ENCODE measurements around the gene OR9Q1.

Gene OR9Q1

DNA sequence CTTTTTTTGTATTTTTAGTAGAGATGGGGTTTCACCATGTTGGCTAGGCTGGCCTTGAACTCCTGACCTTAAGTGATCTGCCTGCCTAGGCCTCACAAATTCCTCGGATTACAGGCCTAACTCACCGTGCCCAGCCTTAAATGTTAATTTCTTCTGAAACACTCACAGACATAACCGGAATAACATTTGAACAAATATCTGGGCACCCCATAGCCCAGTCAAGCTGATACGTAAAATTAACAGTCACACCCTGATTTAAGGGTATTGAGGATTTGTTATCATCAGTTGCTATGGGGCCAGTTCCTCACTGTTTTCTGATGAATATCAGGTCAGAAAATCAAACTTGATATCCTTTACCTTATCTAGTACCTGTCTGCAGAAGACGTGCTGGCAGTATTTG lies 23.0 kb upstream of the OR9Q1 start:
- no peak for ATAC-seq (replicated peaks; ENCODE audit: extremely low read depth, poor library complexity, severe bottlenecking)
- H3K9me3 Mint-ChIP-seq = no peaks in the 10 kb centered on the region
- DNase-seq (ENCODE audit: low spot score in 2 of 2) = no peak

DNA sequence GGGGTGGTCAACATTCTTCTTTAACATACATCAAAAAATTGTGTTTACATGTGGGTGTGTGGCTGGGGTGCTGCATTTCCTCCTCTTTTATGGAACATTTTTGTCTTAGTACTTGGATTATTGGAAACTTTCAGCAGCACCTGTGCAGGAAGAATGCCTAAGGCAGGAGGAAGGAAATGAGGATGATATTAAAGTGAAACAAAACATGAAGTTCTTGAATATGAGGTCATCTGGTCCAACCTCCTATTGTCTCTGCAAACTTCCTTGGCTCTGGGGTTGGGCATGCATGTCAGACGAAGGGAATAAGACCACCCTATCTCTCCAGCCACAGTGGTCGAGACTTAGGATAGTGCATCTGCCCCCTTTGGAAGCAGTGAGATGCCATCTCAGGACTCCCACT lies 20.6 kb upstream of the OR9Q1 start:
- Mint-ChIP-seq H3K4me1 (no peaks in the 10 kb centered on the region), H3K4me3 (no peak overlapping the region), H3K36me3 (ENCODE audit: insufficient read depth) (no peaks in the 10 kb centered on the region), H3K27ac (ENCODE audit: low read depth) (no peak overlapping the region), H3K27me3 (peaks cover 45% of the 10 kb centered on the region), H3K9me3 (no peaks in the 10 kb centered on the region)
- ATAC-seq (replicated peaks; ENCODE audit: extremely low read depth, poor library complexity, severe bottlenecking) = no peak
- DNase-seq (ENCODE audit: low spot score in 2 of 2) = no peak

More for the DNA sequence above, 23.0 kb upstream of the OR9Q1 start:
- H3K27me3 Mint-ChIP-seq = peaks cover 45% of the 10 kb centered on the region
- no peak overlapping the region for H3K27ac Mint-ChIP-seq (ENCODE audit: low read depth)
- no peak overlapping the region for H3K4me3 Mint-ChIP-seq
- H3K4me1 Mint-ChIP-seq = no peaks in the 10 kb centered on the region
- H3K36me3 Mint-ChIP-seq (ENCODE audit: insufficient read depth) = no peaks in the 10 kb centered on the region

DNA sequence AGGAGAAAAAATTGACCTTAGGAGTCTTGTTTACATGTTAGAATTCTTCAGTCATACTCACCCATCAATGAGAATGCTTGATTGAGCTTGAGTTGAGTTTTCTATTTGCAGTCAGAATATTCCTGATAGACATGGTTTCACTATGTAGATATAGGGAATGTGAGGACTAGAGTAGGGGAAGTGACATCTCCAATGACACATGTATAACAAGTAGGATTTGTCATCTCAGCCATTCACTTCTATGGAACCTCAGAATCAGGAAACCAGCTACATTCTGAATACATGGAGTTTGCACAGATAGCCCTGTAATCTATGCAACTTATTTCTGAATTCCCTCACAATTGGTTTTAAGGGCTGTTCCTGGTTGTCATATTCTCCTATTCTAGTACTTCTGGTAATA lies 20.1 kb upstream of the OR9Q1 start:
- H3K9me3 Mint-ChIP-seq = no peaks in the 10 kb centered on the region
- DNase-seq (ENCODE audit: low spot score in 2 of 2) = no peak
- no peak for ATAC-seq (replicated peaks; ENCODE audit: extremely low read depth, poor library complexity, severe bottlenecking)
- no peak overlapping the region for H3K4me3 Mint-ChIP-seq
- no peak overlapping the region for H3K27ac Mint-ChIP-seq (ENCODE audit: low read depth)
- H3K27me3 Mint-ChIP-seq = peaks cover 45% of the 10 kb centered on the region
- no peaks in the 10 kb centered on the region for H3K4me1 Mint-ChIP-seq
- H3K36me3 Mint-ChIP-seq (ENCODE audit: insufficient read depth) = no peaks in the 10 kb centered on the region

DNA sequence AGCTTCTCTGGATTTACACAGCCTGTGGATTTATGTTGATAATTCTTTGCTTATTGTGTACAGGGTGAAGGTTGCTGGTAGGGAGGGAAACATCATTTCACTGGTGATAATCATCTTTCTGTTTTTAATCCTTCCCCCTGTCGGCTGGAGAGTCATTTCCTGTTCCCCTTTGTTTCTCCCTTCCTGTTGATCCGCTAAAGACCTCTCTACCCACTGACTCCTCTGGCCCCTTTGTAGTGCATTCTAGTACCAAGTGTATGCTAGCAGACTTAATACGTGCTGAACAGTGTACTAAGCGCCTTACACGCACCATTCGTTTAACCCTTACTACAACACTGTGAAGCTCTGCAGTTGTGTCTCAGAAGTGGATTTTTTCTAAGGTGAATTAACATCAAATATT lies 19.0 kb upstream of the OR9Q1 start:
- no peaks in the 10 kb centered on the region for H3K4me1 Mint-ChIP-seq
- no peak for DNase-seq (ENCODE audit: low spot score in 2 of 2)
- H3K4me3 Mint-ChIP-seq = no peak overlapping the region
- H3K27me3 Mint-ChIP-seq = peaks cover 45% of the 10 kb centered on the region
- H3K9me3 Mint-ChIP-seq = no peaks in the 10 kb centered on the region
- ATAC-seq (replicated peaks; ENCODE audit: extremely low read depth, poor library complexity, severe bottlenecking) = no peak
- no peaks in the 10 kb centered on the region for H3K36me3 Mint-ChIP-seq (ENCODE audit: insufficient read depth)
- H3K27ac Mint-ChIP-seq (ENCODE audit: low read depth) = no peak overlapping the region

- H3K4me1 Mint-ChIP-seq = no peaks in the 10 kb centered on the region
- H3K27me3 Mint-ChIP-seq = peaks cover 34% of the 10 kb centered on the region
- H3K4me3 Mint-ChIP-seq = no peak overlapping the region
- no peaks in the 10 kb centered on the region for H3K9me3 Mint-ChIP-seq
- H3K36me3 Mint-ChIP-seq (ENCODE audit: insufficient read depth) = no peaks in the 10 kb centered on the region
- DNase-seq (ENCODE audit: low spot score in 2 of 2) = no peak
- no peak overlapping the region for H3K27ac Mint-ChIP-seq (ENCODE audit: low read depth)
- no peak for ATAC-seq (replicated peaks; ENCODE audit: extremely low read depth, poor library complexity, severe bottlenecking)
These were observed 16.7 kb upstream of the OR9Q1 start for GRCh38 chr11:58006940-58007339.

- Mint-ChIP-seq H3K9me3 (no peaks in the 10 kb centered on the region), H3K4me1 (no peaks in the 10 kb centered on the region), H3K4me3 (no peak overlapping the region), H3K27ac (ENCODE audit: low read depth) (no peak overlapping the region), H3K27me3 (peaks cover 29% of the 10 kb centered on the region), H3K36me3 (ENCODE audit: insufficient read depth) (no peaks in the 10 kb centered on the region)
- ATAC-seq (replicated peaks; ENCODE audit: extremely low read depth, poor library complexity, severe bottlenecking) (no peak), DNase-seq (ENCODE audit: low spot score in 2 of 2) (no peak)
These were observed 11.9 kb upstream of the OR9Q1 start for GRCh38 chr11:58011771-58012170.

DNA sequence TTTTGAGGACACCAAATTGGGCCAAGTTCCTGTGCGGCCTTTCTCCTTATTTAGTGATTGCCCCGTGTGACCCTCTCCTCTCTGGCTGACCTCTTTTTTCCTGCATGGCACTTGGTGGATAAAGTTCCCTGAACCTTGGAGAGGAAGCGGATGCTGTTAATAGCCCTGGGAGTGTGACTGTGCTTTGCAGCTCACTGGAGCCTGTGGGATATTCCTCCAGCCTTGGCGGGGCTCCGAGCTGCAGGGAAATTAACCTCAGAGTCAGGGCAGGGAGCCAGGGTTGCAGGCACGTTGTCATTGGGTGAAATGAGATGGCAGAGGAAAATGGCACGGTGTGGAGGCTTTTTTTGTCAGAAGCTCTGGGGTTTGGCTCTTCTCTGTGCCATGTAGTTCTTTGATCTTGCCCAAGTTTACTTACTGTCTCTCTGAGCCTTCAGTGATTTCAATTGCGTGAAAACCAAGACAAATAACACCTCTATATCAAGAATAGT lies 965 bp downstream of the OR9Q1 start:
- no peak overlapping the region for H3K4me3 Mint-ChIP-seq
- ATAC-seq (replicated peaks; ENCODE audit: extremely low read depth, poor library complexity, severe bottlenecking) (no peak), DNase-seq (ENCODE audit: low spot score in 2 of 2) (no peak)

DNA sequence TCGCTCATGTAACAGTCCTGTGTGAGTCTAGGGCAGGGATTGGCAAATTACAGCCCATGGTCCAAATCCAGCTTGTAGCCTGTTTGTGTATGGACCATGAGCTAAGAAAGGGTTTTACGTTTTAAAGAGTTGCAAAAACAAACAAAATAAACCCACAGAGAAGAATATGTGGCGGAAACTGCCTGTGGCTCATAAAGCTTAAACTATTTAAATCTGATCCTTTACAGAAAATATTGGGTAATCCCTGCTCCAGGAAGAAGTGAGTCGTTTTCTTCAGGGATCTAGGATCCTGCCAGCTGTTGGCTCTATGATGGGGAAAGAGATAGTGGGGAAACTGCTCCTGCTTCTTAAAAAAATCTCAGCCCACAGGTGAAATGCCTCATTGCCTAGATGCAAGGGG lies 3.7 kb downstream of the OR9Q1 start:
- Mint-ChIP-seq H3K27me3 (peaks cover 20% of the 10 kb centered on the region), H3K27ac (ENCODE audit: low read depth) (no peak overlapping the region), H3K9me3 (no peaks in the 10 kb centered on the region), H3K36me3 (ENCODE audit: insufficient read depth) (no peaks in the 10 kb centered on the region), H3K4me1 (no peaks in the 10 kb centered on the region), H3K4me3 (no peak overlapping the region)
- DNase-seq (ENCODE audit: low spot score in 2 of 2) (no peak), ATAC-seq (replicated peaks; ENCODE audit: extremely low read depth, poor library complexity, severe bottlenecking) (no peak)

More for the DNA sequence above, 965 bp downstream of the OR9Q1 start:
- peaks cover 10% of the 10 kb centered on the region for H3K27me3 Mint-ChIP-seq
- no peak overlapping the region for H3K27ac Mint-ChIP-seq (ENCODE audit: low read depth)
- H3K36me3 Mint-ChIP-seq (ENCODE audit: insufficient read depth) = no peaks in the 10 kb centered on the region
- H3K9me3 Mint-ChIP-seq = no peaks in the 10 kb centered on the region
- no peaks in the 10 kb centered on the region for H3K4me1 Mint-ChIP-seq

GRCh38 chr11:58028687-58029411 lies 5.2 kb downstream of the OR9Q1 start:
- H3K27me3 Mint-ChIP-seq = peaks cover 20% of the 10 kb centered on the region
- H3K4me1 Mint-ChIP-seq = no peaks in the 10 kb centered on the region
- H3K9me3 Mint-ChIP-seq = peaks cover 5% of the 10 kb centered on the region
- DNase-seq (ENCODE audit: low spot score in 2 of 2) = no peak
- H3K4me3 Mint-ChIP-seq = no peak overlapping the region
- ATAC-seq (replicated peaks; ENCODE audit: extremely low read depth, poor library complexity, severe bottlenecking) = no peak
- H3K36me3 Mint-ChIP-seq (ENCODE audit: insufficient read depth) = no peaks in the 10 kb centered on the region
- H3K27ac Mint-ChIP-seq (ENCODE audit: low read depth) = no peak overlapping the region

- Mint-ChIP-seq H3K4me3 (no peak within 1 kb of the TSS), H3K27me3 (peaks cover 20% of the 10 kb centered on the region), H3K36me3 (ENCODE audit: insufficient read depth) (no peaks in the 10 kb centered on the region), H3K9me3 (peaks cover 5% of the 10 kb centered on the region), H3K4me1 (no peaks in the 10 kb centered on the region), H3K27ac (ENCODE audit: low read depth) (no peak within 1 kb of the TSS)
- no peak for ATAC-seq (replicated peaks; ENCODE audit: extremely low read depth, poor library complexity, severe bottlenecking)
- no peak for DNase-seq (ENCODE audit: low spot score in 2 of 2)
These were observed 7.0 kb downstream of the OR9Q1 start, which contains the start of gene OR6Q1 for GRCh38 chr11:58030653-58031052. Gene OR6Q1 (plus strand): TSS chr11:58030953. CDS start chr11:58030953, 0 bp downstream.

DNA sequence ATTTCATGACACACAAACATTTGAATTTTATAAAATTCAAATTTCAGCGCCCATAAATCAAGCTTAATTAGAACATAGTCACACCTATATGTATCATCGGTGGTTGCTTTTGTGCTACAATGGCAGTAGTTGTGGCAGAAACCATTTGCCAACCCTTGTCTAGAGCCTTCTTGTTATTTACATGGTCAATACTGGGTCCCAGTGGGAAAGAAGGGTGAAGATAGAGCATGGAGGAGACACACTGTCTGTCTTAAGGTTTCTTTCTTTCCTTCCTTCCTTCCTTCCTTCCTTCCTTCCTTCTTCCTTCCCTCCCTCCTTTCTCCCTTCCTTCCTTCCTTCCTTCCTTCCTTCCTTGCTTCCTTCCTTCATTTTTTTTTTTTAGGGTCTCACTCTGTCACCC lies 10.8 kb downstream of the OR9Q1 start:
- Mint-ChIP-seq H3K27ac (ENCODE audit: low read depth) (no peak overlapping the region), H3K27me3 (peaks cover 10% of the 10 kb centered on the region), H3K4me1 (no peaks in the 10 kb centered on the region), H3K36me3 (ENCODE audit: insufficient read depth) (no peaks in the 10 kb centered on the region), H3K4me3 (no peak overlapping the region), H3K9me3 (peaks cover 5% of the 10 kb centered on the region)
- ATAC-seq (replicated peaks; ENCODE audit: extremely low read depth, poor library complexity, severe bottlenecking) = no peak
- DNase-seq (ENCODE audit: low spot score in 2 of 2) = no peak

DNA sequence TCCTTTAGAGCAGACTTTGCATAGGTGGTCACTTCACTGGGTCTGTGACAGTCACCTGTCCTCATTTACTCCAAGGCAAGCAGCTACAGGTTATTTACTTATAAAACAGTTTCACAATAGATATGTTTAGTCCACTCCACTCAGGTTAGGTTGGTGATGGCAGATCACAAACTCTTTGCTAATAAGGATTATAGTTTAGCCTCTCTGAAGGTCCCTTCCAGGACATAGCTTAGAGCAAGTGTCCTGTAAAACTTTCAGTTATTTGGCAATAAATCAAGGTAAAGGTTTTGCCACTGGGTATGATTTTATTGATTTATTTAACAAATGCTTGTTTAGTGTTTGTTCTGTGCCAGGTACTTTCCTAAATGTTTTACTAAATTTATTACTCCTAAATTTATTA lies 15.9 kb downstream of the OR9Q1 start:
- DNase-seq (ENCODE audit: low spot score in 2 of 2) = no peak
- no peak overlapping the region for H3K4me3 Mint-ChIP-seq
- no peaks in the 10 kb centered on the region for H3K36me3 Mint-ChIP-seq (ENCODE audit: insufficient read depth)
- H3K4me1 Mint-ChIP-seq = no peaks in the 10 kb centered on the region
- H3K27ac Mint-ChIP-seq (ENCODE audit: low read depth) = no peak overlapping the region
- ATAC-seq (replicated peaks; ENCODE audit: extremely low read depth, poor library complexity, severe bottlenecking) = no peak
- no peaks in the 10 kb centered on the region for H3K9me3 Mint-ChIP-seq
- peaks cover 18% of the 10 kb centered on the region for H3K27me3 Mint-ChIP-seq

DNA sequence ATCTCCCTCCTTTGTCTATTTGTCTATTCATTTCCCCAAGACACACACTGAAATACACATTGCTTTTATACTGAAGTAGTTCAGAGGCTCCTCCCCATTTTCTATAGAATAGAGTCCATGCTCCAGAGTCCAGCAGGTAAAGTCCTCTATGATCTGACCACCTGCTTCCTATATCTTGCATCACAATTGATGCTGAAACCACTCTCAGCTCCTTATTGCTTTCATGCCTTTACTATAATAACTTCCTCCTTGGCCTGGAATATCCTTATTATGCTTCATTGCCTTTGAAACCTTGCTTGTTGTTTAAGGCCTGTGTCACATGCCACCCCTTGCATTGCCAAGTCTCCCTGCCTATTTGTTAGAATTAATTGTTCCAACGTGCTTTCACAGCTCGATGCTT lies 19.7 kb downstream of the OR9Q1 start:
- ATAC-seq (replicated peaks; ENCODE audit: extremely low read depth, poor library complexity, severe bottlenecking) (no peak), DNase-seq (ENCODE audit: low spot score in 2 of 2) (no peak)
- H3K27me3 Mint-ChIP-seq = peaks cover 40% of the 10 kb centered on the region
- H3K4me1 Mint-ChIP-seq = no peaks in the 10 kb centered on the region
- no peaks in the 10 kb centered on the region for H3K9me3 Mint-ChIP-seq
- no peaks in the 10 kb centered on the region for H3K36me3 Mint-ChIP-seq (ENCODE audit: insufficient read depth)
- H3K27ac Mint-ChIP-seq (ENCODE audit: low read depth) = no peak overlapping the region
- H3K4me3 Mint-ChIP-seq = no peak overlapping the region

Data from central memory CD8-positive, alpha-beta T cell (primary cell).